GM13976 (cell line): ENCODE data around the gene ZSCAN21.
A peak's percentile ranks its signal among the peaks of the same experiment; 100 is the strongest.

Experiments used
- DNase-seq: peaks from one replicate; pipeline ENCODE4 v3.0.0; 2012; ENCODE audit warnings: low spot score
- in situ Hi-C: fragments of 300-500 bp; cut with MboI; formaldehyde crosslinking; loops from one replicate; pipeline ENCODE4 v1.12.0; 2022; ENCODE audit warnings: low sequenced_read_pairs, mixed read lengths, inconsistent platforms; ENCODE audit not compliant: unreplicated experiment
- TF ChIP-seq, protein P1 (sequence below): IDR thresholded peaks from 2 replicates; pipeline ENCODE4 v1.5.1; 2012; ENCODE audit warnings: borderline replicate concordance, mild to moderate bottlenecking; ENCODE audit not compliant: insufficient read depth; ENCODE audit errors: extremely low read depth, missing control alignments, control extremely low read depth

ZSCAN21 gene

DNA sequence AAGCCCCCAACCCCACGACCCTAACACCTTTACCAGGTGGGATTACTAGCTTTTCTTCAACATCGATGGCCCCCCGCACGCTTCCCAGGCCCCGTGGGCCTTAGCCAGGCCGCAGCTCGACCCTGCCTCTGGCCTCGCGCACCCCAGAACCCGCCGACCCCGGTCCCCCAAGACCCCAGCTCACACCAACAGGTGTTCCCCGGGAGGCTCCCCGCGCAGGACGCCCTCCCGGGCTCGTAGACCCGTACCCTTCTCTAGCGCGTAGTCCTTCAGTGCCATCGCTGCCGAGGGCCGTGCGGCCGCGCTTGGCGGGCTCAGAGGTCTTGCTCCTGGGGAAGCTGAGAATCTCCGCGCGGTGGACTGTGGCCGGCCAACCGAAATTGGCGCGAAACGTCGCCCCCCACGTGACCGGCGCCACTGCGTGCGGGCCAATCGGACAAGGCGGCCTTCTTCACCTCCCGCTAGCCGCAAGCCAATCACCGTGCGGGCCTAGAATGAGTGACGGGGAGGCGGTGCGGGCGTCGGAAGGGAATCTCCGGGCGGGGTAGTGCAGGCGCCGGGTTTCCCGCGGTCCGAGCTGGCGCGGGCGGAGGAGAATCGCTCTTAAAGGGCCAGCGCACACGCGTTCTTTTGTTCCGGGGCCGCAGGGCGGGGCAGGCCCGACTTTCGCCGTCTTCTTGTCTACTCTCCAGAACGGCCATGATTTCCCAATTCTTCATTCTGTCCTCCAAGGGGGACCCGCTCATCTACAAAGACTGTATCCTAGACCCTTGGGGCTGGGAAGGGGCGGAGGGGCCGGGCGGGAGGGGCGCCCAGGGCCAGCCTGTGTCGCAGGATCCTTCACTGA is 51.7 kb downstream of the ZSCAN21 start, which contains the start of the genes AP4M1 and MCM7:
Gene AP4M1 (plus strand): TSS at position 628 of the 847 bp plus-strand sequence. CDS start 72 bp downstream, at position 700.
Gene MCM7 (minus strand): TSS at position 382 of the 847 bp plus-strand sequence. CDS start 103 bp downstream, at position 279.
- in situ Hi-C loops = no loop called here
- TF ChIP-seq, protein P1, sequence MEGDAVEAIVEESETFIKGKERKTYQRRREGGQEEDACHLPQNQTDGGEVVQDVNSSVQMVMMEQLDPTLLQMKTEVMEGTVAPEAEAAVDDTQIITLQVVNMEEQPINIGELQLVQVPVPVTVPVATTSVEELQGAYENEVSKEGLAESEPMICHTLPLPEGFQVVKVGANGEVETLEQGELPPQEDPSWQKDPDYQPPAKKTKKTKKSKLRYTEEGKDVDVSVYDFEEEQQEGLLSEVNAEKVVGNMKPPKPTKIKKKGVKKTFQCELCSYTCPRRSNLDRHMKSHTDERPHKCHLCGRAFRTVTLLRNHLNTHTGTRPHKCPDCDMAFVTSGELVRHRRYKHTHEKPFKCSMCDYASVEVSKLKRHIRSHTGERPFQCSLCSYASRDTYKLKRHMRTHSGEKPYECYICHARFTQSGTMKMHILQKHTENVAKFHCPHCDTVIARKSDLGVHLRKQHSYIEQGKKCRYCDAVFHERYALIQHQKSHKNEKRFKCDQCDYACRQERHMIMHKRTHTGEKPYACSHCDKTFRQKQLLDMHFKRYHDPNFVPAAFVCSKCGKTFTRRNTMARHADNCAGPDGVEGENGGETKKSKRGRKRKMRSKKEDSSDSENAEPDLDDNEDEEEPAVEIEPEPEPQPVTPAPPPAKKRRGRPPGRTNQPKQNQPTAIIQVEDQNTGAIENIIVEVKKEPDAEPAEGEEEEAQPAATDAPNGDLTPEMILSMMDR = no peak

DNA sequence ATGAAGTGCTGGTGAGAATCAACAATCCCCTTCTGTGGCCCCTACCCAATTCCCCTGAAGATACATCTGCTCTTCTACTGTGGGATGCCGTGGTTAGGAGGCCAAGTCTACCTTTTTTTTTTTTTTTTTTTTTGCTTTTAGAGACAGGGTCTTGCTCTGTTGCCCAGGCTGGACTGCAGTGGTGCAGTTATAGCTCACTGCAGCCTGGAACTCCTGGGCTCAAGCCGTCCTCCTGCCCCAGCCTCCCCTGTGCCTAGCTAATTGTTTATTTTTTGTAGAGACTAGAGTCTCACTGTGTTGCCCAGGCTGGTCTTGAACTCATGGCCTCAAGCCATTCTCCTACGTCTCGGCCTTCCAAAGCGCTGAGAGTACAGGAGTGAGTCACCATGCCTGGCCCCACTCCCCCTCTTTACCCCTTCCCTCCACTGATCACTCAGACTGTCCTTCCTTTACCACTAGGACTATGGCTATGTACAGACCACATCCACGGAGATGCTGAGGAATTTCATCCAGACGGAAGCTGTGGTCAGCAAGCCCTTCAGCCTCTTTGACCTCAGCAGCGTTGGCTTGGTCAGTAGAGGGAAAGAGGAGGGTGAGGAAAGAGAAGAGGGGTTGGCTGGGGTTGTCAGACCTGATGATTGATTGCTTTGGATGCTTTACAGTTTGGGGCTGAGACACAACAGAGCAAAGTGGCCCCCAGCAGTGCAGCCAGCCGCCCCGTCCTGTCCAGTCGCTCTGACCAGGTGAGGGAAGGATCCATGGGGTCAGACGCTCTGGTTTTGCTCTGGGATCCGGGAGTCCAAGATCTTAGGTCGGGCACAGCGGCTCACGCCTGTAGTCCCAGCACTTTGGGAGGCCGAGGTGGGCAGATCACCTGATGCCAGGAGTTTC is 53.6 kb downstream of the ZSCAN21 start:
- in situ Hi-C loops = no loop called here
- no peak for DNase-seq

More for the DNA sequence above, 51.7 kb downstream of the ZSCAN21 start, which contains the start of the genes AP4M1 and MCM7:
- DNase-seq = peak; percentile 99

DNA sequence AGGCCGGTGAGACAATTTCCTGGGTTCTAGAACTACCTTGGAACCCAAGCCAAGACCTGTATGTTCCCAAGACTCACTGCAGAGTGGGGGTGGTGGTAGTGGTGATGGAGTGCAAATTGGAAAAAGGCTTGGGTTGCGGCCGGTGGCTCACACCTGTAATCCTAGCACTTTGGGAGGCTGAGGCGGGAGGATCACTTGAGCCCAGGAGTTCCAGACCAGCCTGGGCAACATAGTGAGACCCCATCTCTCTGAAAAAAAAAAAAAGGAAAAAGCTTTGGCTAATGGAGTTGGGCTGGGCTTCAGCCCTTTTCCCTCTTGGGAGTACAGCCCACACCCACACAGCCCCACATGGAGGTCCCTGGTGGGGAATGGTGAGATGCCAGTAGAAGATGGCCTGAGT is 56.0 kb downstream of the ZSCAN21 start:
- TF ChIP-seq, protein P1 = no peak
- in situ Hi-C loops = no loop called here
- no peak for DNase-seq

More for the DNA sequence above, 53.6 kb downstream of the ZSCAN21 start:
- TF ChIP-seq, protein P1 = no peak

DNA sequence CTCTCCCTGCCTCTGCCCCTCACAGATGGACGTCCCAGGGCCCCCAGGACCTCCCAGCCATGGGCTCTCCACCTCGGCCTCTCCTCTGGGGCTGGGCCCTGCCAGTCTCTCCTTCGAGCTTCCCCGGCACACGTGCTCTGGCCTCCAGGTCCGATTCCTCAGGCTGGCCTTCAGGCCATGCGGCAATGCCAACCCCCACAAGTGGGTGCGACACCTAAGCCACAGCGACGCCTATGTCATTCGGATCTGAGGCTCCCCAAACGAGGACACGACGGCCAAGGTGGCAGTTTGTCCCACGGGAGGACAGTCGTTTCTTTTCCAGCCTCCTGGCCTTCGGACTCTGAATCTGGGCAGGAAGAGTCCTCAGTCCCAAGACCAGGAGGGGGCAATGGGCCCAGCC is 57.1 kb downstream of the ZSCAN21 start:
- in situ Hi-C loops = no loop called here
- no peak for DNase-seq
- TF ChIP-seq, protein P1 = no peak

DNA sequence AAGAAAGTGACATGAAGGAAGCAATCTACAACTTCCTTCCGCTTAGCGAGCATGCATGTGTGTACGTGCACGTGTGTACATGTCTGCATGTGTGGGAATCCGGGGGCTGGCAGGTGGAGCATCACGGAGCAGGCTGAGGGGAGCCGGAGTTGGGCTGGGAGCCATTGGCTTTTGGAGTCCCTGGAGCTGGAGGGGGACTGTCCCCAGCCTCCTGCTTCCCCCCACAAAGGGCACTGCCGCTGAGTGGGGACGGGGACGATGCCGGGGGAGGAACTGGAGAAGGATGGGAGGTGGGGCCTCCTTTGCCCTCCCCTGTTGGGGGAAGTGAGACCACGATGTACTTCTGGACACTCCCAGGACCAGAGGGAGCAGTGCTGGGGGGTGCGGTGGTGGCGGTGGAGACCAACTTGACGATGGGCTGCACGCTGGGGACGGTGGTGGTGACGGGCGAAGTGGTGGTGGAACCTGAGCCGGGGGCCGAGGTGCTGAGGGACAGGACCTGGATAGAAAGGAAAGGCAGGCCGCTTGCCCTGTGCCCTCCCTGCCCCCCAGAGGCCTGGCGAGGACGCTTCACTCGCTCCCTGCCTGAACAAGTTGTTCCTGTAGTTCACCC is 57.7 kb downstream of the ZSCAN21 start:
- TF ChIP-seq, protein P1 = no peak
- no peak for DNase-seq
- in situ Hi-C loops = no loop called here

DNA sequence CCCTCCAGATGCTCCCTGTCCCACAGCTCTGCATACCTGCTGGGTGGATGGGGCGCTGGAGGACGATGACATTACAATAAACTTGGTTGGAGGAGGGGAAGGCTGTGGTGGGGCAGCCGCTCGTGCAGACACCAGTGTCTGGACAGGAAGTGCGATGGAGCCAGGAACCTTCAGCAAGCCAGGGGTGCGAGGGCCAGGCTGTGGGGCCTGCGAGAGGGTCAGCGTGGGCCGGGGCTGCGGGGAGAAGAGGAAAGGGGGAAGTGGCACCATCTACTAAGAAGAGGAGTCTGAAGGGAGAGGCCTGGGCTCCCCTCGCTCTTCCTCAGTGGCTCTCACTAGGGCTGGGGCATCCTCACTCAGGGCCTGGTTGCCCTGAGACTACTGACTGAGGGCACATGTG is 58.3 kb downstream of the ZSCAN21 start:
- in situ Hi-C loops = no loop called here
- DNase-seq = no peak
- TF ChIP-seq, protein P1 = no peak
